Activated naive CD8-positive, alpha-beta T cell (primary cell): ENCODE measurements around the gene MEIG1.
"Not testable (repeated sequence)": the region's sequence is repeated elsewhere in the genome, so short reads cannot be mapped to it uniquely, and the experiment has no call there.

Experiments used
- H3K27ac Mint-ChIP-seq: one replicate; pipeline ENCODE4 v1.8.0; 2021; ENCODE audit warnings: mixed read lengths
- H3K27me3 Mint-ChIP-seq: one replicate; pipeline ENCODE4 v1.8.0; 2021; ENCODE audit warnings: mixed read lengths
- H3K36me3 Mint-ChIP-seq: one replicate; pipeline ENCODE4 v1.8.0; 2021; ENCODE audit warnings: mixed read lengths
- H3K4me1 Mint-ChIP-seq: one replicate; pipeline ENCODE4 v1.8.0; 2021; ENCODE audit warnings: low read depth, mixed read lengths
- H3K4me3 Mint-ChIP-seq: one replicate; pipeline ENCODE4 v1.8.0; 2021; ENCODE audit warnings: mild to moderate bottlenecking, mixed read lengths
- H3K9me3 Mint-ChIP-seq: one replicate; pipeline ENCODE4 v1.8.0; 2021; ENCODE audit warnings: low read depth, mixed read lengths

MEIG1 gene

DNA sequence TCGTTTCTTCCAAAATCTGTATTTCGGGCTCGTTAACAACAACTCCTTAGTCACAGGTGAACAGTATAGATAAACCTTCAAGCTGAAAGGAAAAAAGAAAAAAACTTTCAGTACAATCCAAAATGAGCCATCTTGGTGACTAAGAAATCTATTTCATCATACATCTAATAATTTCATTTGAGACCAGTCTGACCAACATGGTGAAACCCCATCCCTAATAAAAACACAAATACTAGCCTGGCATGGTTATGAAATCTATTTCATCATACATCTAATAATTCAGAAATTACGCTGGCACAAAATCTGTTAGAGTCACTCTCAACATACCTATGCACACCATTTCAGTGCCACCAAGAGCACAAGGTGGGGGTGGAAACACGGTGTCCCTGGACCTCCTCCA, 14.1 kb upstream of the MEIG1 start:
- Mint-ChIP-seq H3K36me3 (peaks cover 3% of the 10 kb centered on the region), H3K27me3 (no peaks in the 10 kb centered on the region), H3K4me3 (no peak overlapping the region), H3K9me3 (no peaks in the 10 kb centered on the region), H3K4me1 (peaks cover 11% of the 10 kb centered on the region), H3K27ac (no peak overlapping the region)

DNA sequence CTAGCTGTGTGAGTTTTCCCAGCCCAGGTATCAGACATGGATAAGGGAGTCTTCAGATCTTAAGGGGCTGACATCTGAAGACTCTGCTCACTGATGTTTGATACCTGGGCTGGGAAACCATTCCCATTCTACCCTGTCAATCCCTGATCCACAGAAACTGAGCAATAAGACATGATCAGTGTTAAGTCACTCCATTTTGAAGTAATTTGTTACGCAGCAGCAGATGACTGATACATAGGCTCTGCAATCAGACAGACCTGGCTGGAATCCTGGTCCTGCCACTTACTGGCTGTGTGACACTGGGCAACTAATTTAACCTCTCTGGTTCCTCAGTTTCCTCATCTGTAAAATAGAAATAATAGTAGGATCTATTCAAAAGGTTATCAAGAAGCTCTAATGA, 11.9 kb upstream of the MEIG1 start:
- H3K4me1 Mint-ChIP-seq, result peaks cover 24% of the 10 kb centered on the region
- H3K36me3 Mint-ChIP-seq, result peaks cover 5% of the 10 kb centered on the region

DNA sequence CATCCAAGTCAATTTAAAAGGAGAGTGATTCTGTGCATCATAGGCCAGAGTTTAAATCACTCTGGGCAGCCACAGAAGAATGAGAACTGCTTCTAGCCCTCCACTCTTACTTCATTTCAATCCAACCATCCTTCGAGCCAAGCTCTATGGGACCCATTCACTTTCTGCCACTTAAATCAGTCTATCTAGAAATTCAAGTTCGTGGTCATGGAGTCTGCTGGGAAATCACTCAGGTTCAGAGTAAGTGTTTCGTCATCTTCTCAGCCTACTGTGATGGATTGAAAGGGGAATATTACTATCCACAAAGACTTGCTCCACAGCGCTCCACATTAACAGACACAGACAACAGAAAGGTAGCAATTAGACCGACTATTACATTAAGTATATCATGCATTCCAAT, 9.9 kb upstream of the MEIG1 start:
- no peak overlapping the region for H3K27ac Mint-ChIP-seq
- H3K4me1 Mint-ChIP-seq, result peaks cover 30% of the 10 kb centered on the region
- H3K27me3 Mint-ChIP-seq, result no peaks in the 10 kb centered on the region
- H3K4me3 Mint-ChIP-seq, result no peak overlapping the region
- H3K9me3 Mint-ChIP-seq, result no peaks in the 10 kb centered on the region
- H3K36me3 Mint-ChIP-seq, result peaks cover 5% of the 10 kb centered on the region

More for the DNA sequence above, 11.9 kb upstream of the MEIG1 start:
- Mint-ChIP-seq H3K4me3 (no peak overlapping the region), H3K27me3 (no peaks in the 10 kb centered on the region), H3K9me3 (no peaks in the 10 kb centered on the region), H3K27ac (no peak overlapping the region)

- Mint-ChIP-seq H3K4me1 (peaks cover 48% of the 10 kb centered on the region), H3K4me3 (peak overlapping the region; percentile 93), H3K27ac (peak overlapping the region; percentile 96), H3K27me3 (no peaks in the 10 kb centered on the region), H3K9me3 (no peaks in the 10 kb centered on the region), H3K36me3 (peaks cover 2% of the 10 kb centered on the region)
Observed at GRCh38 chr10:14952851-14953423, 6.3 kb upstream of the MEIG1 start.

GRCh38 chr10:14953424-14954000, 5.7 kb upstream of the MEIG1 start:
- Mint-ChIP-seq H3K4me1 (peaks cover 49% of the 10 kb centered on the region), H3K9me3 (no peaks in the 10 kb centered on the region), H3K4me3 (peak overlapping the region; percentile 93), H3K27me3 (no peaks in the 10 kb centered on the region), H3K27ac (peak overlapping the region; percentile 96), H3K36me3 (peaks cover 2% of the 10 kb centered on the region)

GRCh38 chr10:14954001-14954770, 5.0 kb upstream of the MEIG1 start, which contains the start of gene DCLRE1C:
TSS of gene DCLRE1C (minus strand) at chr10:14954096. CDS start at chr10:14954010, 86 bp downstream.
- peaks cover 52% of the 10 kb centered on the region for H3K4me1 Mint-ChIP-seq
- H3K27me3 Mint-ChIP-seq, result no peaks in the 10 kb centered on the region
- H3K36me3 Mint-ChIP-seq, result peaks cover 2% of the 10 kb centered on the region

DNA sequence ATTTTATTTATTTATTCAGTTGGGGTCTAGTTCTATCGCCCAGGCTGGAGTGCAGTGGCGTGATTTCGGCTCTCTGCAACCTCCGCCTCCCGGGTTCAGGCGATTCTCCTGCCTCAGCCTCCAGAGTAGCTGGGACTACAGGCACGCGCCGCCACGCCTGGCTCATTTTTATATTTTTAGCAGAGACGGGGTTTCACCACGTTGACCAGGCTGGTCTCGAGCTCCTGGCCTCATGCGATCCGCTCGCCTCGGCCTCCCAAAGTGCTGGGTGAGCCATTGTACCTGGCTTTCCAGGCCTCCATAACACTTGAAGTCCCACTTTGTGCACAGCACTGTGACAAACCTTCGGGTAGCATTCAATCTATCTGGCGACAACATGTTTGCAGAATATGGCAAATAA, 4.3 kb upstream of the MEIG1 start:
- Mint-ChIP-seq H3K9me3 (no peaks in the 10 kb centered on the region), H3K4me1 (peaks cover 52% of the 10 kb centered on the region), H3K27me3 (no peaks in the 10 kb centered on the region)

More at GRCh38 chr10:14954001-14954770, 5.0 kb upstream of the MEIG1 start, which contains the start of gene DCLRE1C:
- Mint-ChIP-seq H3K4me3 (peak within 1 kb of the TSS; percentile 93), H3K27ac (peak within 1 kb of the TSS; percentile 96), H3K9me3 (no peaks in the 10 kb centered on the region)

GRCh38 chr10:14958872-14959220, 342 bp upstream of the MEIG1 start:
- H3K27ac Mint-ChIP-seq, result peak overlapping the region; percentile 97
- no peaks in the 10 kb centered on the region for H3K9me3 Mint-ChIP-seq
- H3K27me3 Mint-ChIP-seq, result no peaks in the 10 kb centered on the region
- peaks cover 29% of the 10 kb centered on the region for H3K4me1 Mint-ChIP-seq
- H3K36me3 Mint-ChIP-seq, result no peaks in the 10 kb centered on the region
- peak overlapping the region; percentile 95 for H3K4me3 Mint-ChIP-seq

More for the DNA sequence above, 4.3 kb upstream of the MEIG1 start:
- Mint-ChIP-seq H3K36me3 (peaks cover 2% of the 10 kb centered on the region), H3K27ac (peak overlapping the region; percentile 96), H3K4me3 (peak overlapping the region; percentile 93)

GRCh38 chr10:14967897-14968296, 8.7 kb downstream of the MEIG1 start:
- H3K4me3 Mint-ChIP-seq, result no peak overlapping the region
- H3K9me3 Mint-ChIP-seq, result no peaks in the 10 kb centered on the region
- H3K36me3 Mint-ChIP-seq, result no peaks in the 10 kb centered on the region
- H3K27me3 Mint-ChIP-seq, result no peaks in the 10 kb centered on the region
- H3K27ac Mint-ChIP-seq, result no peak overlapping the region
- no peaks in the 10 kb centered on the region for H3K4me1 Mint-ChIP-seq

GRCh38 chr10:14971867-14972448, 12.8 kb downstream of the MEIG1 start:
- Mint-ChIP-seq H3K9me3 (no peaks in the 10 kb centered on the region), H3K4me1 (peaks cover 5% of the 10 kb centered on the region), H3K4me3 (no peak overlapping the region), H3K36me3 (no peaks in the 10 kb centered on the region), H3K27me3 (peaks cover 17% of the 10 kb centered on the region), H3K27ac (no peak overlapping the region)

- peaks cover 17% of the 10 kb centered on the region for H3K27me3 Mint-ChIP-seq
- not testable (repeated sequence) for H3K4me1 Mint-ChIP-seq, H3K36me3 Mint-ChIP-seq, H3K4me3 Mint-ChIP-seq, H3K27ac Mint-ChIP-seq, H3K9me3 Mint-ChIP-seq
Observed at GRCh38 chr10:14974153-14974998, 15.2 kb downstream of the MEIG1 start.

- Mint-ChIP-seq H3K4me1 (peaks cover 5% of the 10 kb centered on the region), H3K4me3 (no peak overlapping the region), H3K27me3 (peaks cover 17% of the 10 kb centered on the region), H3K9me3 (no peaks in the 10 kb centered on the region), H3K36me3 (no peaks in the 10 kb centered on the region), H3K27ac (no peak overlapping the region)
Observed at GRCh38 chr10:14975672-14976273, 16.6 kb downstream of the MEIG1 start.

DNA sequence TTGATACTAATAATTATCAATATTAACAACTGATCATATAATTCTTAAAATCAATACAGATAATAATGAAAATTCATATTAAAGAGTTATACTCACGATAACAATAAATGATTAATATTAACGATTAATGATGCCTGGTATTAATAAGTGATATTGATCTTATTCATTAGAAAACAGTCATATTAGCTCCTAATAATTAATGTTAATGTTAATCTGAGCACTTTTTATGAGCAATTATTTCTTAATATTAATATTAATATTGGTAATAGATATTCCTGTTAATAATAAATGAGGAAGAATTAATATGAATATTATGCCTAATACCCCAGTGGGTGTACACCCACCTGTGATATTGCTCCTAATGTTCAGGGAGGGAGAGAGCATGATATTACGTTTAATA, 23.6 kb downstream of the MEIG1 start:
- no peaks in the 10 kb centered on the region for H3K9me3 Mint-ChIP-seq
- no peaks in the 10 kb centered on the region for H3K4me1 Mint-ChIP-seq
- no peaks in the 10 kb centered on the region for H3K27me3 Mint-ChIP-seq
- no peak overlapping the region for H3K4me3 Mint-ChIP-seq
- no peaks in the 10 kb centered on the region for H3K36me3 Mint-ChIP-seq
- H3K27ac Mint-ChIP-seq, result no peak overlapping the region

DNA sequence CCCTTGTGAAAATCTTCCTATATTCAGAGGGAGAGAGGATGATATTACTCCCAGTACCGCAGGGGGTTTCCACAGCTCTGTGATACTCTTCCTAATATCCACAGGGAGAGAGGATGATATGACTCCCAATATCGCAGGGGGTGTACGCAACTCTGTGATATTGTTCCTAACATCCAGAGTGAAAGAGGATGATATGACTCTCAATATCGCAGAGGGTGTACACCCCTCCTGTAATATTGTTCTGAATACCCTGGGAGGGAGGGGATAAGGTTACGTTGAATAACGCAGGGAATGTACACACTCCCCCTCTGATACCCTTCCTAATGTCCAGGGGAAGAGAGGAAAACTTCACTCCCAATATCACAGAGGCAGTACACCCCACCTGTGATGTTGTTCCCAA, 30.4 kb downstream of the MEIG1 start:
- H3K27ac Mint-ChIP-seq, result not testable (repeated sequence)

More for the DNA sequence above, 30.4 kb downstream of the MEIG1 start:
- not testable (repeated sequence) for H3K9me3 Mint-ChIP-seq, H3K36me3 Mint-ChIP-seq, H3K4me3 Mint-ChIP-seq, H3K4me1 Mint-ChIP-seq, H3K27me3 Mint-ChIP-seq
